ENCODE measurements around the gene UNC79.

UNC79 gene

DNA sequence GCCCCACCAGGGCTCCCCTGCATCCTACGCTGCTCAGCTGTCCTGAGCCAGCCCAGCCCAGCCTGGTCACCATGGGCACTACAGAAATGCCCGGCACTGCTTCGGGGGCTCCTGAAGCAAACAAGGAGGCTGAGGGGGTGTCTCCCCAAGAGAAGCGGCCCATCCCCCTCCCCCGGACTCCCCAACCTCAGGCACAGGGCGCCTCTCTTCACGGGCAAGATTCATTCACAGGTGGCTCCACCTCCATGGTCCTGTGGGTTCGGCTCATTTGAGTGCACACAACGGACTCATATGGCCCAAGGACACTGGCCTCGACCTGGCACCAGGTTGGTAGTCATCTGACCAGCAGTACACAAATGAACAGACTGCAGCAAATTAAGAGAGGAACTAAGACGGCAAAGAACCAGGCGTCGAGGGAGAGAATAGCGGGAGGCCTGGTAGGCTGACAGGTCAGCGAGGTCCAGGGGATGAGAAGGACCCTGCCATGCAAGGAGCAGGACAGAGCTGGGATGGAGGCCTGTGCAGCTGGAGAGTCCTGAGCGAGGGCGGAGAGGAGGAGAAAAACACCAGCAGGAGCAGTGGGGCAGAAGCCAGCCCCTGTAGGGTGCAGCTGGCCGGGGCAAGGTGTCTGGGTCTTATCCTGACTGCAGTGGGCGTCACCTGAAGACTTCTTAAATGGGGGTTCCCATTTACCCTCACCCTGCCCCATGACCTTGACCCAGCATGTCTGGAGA lies 297.3 kb downstream of the UNC79 start:
- no peak for DNase-seq (ENCODE audit: low read depth)

- no peak for DNase-seq (ENCODE audit: low read depth)
Measured at GRCh38 chr14:93728651-93729016, 297.9 kb downstream of the UNC79 start.

- DNase-seq (ENCODE audit: low read depth): no peak
Measured at GRCh38 chr14:93729993-93730392, 299.3 kb downstream of the UNC79 start.

GRCh38 chr14:93731753-93732152 lies 301.0 kb downstream of the UNC79 start:
- DNase-seq (ENCODE audit: low read depth): no peak

DNA sequence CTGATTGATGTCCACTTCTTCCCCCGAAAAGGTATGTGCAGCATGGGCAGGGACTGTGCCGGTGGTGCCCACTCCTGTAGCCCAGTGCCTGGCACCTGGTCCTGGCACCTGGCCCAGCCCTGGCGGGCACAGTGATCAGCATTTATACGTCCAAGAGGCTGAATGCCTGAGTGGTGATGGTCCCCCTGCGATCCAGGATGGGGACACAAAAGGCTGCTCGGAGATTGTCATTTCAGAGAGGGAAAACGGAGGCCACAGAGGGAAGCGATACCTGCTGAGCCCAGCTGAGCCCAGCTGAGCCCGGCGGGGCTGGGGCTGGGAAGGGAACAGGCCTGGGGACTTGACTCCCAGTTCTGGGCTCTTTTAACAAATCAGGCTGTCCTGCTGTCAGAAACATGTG lies 301.8 kb downstream of the UNC79 start:
- DNase-seq (ENCODE audit: low read depth): no peak

- no peak for DNase-seq (ENCODE audit: low read depth)
Measured at GRCh38 chr14:93733231-93733630, 302.5 kb downstream of the UNC79 start.

DNA sequence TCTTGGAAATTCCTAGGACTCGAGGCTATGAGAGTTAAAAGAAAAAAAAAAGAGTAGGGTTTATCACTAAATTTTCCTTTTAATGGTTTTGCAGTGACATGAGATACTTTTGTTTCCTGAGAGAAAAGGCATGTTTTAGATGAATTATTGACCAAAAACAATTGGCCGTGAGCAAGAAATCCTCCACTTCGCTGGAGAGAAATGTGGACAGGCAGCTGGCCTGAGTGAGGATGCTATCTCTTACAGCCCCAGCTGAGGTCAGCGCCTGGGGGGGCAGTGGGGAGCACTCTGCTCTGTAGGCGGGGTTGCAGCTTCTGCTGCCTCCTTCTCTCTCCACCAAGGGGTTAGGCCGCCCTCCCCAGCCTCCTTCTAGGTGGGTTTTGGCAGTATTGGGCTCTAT lies 302.9 kb downstream of the UNC79 start:
- DNase-seq (ENCODE audit: low read depth): no peak

GRCh38 chr14:93734086-93734822 lies 303.5 kb downstream of the UNC79 start:
- no peak for DNase-seq (ENCODE audit: low read depth)

GRCh38 chr14:93735206-93735605 lies 304.5 kb downstream of the UNC79 start:
- no peak for DNase-seq (ENCODE audit: low read depth)

DNA sequence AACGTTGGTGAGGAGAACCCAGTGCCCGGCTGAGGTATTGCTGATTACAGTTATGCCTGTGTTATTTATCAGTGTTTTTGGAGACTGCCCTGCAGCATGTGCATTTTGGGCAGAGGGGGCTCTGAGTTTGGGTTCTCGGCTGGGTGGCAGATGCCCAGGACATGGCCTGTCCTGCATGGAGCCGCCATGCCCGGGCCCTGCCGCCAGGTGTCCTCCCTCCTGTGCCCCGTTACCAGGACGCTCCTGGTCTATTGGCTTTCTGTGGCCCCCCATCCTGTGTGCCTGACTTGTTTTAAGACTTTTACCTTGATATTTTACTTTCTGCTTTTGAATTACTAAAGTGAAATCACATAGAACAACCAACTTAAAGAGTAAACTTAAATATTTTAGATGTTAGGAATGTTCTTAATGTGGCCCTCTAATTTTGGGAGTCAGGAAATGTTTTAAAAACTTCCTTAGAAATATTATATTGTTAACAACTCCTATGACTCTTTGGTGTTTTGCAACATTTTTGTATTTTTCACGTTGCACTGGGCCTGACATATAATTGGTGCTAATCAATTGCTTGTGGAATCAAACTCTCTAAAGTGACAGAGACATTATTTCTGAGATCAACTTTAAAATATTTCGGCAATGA lies 305.8 kb downstream of the UNC79 start:
- DNase-seq (ENCODE audit: low read depth): no peak

- DNase-seq (ENCODE audit: low read depth): no peak
Measured at GRCh38 chr14:93737634-93738033, 306.9 kb downstream of the UNC79 start.

- no peak for DNase-seq (ENCODE audit: low read depth)
Measured at GRCh38 chr14:93741556-93742230, 311.0 kb downstream of the UNC79 start.

GRCh38 chr14:93742761-93743160 lies 312.0 kb downstream of the UNC79 start:
- no peak for DNase-seq (ENCODE audit: low read depth)

GRCh38 chr14:93743270-93744060 lies 312.7 kb downstream of the UNC79 start:
- DNase-seq (ENCODE audit: low read depth): no peak

DNA sequence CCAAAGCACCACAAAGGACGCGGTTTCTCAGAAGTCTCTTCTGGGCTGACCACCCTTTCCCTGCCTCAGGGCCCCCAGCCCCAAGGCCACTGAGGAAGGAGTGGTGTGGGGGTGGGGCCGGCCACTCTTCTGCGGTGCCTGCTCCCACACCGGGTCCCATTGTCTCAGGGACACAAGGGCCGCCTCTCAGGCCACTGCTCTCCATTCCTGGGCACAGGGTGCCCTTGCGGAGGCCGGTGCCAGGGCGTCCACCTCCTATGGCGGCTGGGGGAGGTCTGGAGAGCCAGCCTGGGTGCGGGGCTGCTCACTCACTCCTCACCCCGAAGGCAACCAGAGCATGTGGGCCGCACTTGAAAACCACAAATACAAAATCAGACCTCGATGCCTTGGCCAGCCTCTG lies 313.4 kb downstream of the UNC79 start:
- DNase-seq (ENCODE audit: low read depth): no peak

DNA sequence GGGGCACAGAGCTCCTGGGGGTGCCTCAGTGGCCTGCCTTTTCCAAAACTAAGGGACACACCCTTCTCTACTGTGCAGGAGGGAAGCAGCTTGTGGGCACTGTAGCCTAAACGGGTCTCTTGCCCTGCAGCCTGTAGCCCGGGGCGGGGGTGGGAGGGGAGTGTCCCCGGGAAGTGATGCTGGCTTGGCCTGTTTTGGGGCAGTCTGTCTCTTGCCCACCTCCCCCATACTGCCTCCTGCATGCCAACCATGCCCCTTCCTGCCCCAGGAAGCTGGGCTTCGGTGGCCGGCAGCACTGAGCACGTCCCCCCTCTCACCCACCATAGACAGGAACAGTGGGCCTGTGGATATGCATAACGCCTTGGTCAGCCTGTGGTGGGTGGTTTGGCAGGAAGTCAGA lies 314.1 kb downstream of the UNC79 start:
- DNase-seq (ENCODE audit: low read depth): no peak

- DNase-seq (ENCODE audit: low read depth): no peak
Measured at GRCh38 chr14:93745603-93746273, 315.0 kb downstream of the UNC79 start.

DNA sequence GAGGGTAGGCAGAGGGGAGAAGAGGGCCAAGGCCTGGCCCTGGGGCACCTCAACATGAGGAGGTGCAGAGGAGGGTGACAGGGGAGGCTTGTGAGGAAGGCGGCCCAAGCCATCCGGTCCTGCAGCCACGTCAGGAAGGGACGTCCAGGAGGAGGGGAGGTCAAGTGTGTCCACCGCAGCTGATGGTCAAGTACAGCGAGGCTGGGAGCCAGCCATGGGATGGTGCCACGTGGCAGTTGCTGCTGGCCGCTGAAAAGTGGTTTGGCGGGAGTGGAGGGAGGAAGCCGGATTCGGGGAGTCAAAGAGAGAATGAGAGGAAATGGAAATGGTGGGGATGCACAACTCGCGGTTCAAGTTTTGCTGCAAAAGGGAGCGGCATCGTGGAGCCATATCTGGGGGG lies 316.4 kb downstream of the UNC79 start:
- DNase-seq (ENCODE audit: low read depth): no peak

DNA sequence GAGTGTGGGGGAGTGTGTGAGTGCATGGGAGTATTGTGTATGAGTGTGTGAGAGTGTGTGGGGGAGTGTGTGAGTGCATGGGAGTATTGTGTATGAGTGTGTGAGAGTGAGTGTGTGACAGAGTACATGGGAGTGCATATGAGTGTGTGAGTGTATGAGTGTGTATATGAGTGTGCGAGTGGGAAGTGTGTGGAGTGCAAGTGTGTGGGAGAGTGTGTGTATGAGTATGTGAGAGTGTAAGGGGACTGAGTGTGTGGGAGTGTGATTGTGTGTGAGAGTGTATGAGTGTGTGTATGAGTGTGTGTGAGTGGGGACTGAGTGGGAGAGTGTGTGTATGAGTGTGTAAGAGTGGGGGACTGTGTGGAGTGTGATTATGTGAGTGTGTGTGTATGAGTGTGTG lies 316.8 kb downstream of the UNC79 start:
- DNase-seq (ENCODE audit: low read depth): no peak

- no peak for DNase-seq (ENCODE audit: low read depth)
Measured at GRCh38 chr14:93748208-93749075, 317.7 kb downstream of the UNC79 start.
